Measurements from ENCODE around the gene ZNHIT6. TPM values are rescaled to one million over a fixed set of nuclear protein-coding genes. Genes with fewer than 3 reads are reported as not detected.
A peak's percentile ranks its signal among the peaks of the same experiment; 100 is the strongest.

The ZNHIT6 gene, protein sequence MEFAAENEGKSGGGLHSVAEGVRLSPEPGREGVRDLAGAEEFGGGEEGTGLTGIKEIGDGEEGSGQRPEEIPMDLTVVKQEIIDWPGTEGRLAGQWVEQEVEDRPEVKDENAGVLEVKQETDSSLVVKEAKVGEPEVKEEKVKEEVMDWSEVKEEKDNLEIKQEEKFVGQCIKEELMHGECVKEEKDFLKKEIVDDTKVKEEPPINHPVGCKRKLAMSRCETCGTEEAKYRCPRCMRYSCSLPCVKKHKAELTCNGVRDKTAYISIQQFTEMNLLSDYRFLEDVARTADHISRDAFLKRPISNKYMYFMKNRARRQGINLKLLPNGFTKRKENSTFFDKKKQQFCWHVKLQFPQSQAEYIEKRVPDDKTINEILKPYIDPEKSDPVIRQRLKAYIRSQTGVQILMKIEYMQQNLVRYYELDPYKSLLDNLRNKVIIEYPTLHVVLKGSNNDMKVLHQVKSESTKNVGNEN
- 18.1 and 20.0 TPM in 2 replicates for total RNA-seq
- long read RNA-seq, transcript ZNHIT6-201 (10 exons, 2,797 nt) = major isoform, 9 of 19 reads
- long read RNA-seq, partial matches to known transcripts = 3 of 19 reads
- long read RNA-seq, other reads (novel, unspliced or antisense) = 7 of 19 reads

GRCh38 chr1:85707990-85708828 is at the start of gene ZNHIT6:
ZNHIT6 (minus strand) TSS chr1:85708433; CDS start chr1:85708284, 149 bp downstream.
- Mint-ChIP-seq H3K36me3 (ENCODE audit: unreplicated experiment) (peaks cover 23% of the 10 kb centered on the region), H3K9me3 (ENCODE audit: unreplicated experiment) (no peaks in the 10 kb centered on the region), H3K27me3 (ENCODE audit: unreplicated experiment) (no peaks in the 10 kb centered on the region), H3K27ac (ENCODE audit: unreplicated experiment) (no peak within 1 kb of the TSS), H3K4me3 (ENCODE audit: unreplicated experiment) (no peak within 1 kb of the TSS), H3K4me1 (ENCODE audit: unreplicated experiment) (peaks cover 10% of the 10 kb centered on the region)
- DNase-seq (ENCODE audit: extremely low spot score, unreplicated experiment) = peak; percentile 95
- TF ChIP-seq, protein P1, sequence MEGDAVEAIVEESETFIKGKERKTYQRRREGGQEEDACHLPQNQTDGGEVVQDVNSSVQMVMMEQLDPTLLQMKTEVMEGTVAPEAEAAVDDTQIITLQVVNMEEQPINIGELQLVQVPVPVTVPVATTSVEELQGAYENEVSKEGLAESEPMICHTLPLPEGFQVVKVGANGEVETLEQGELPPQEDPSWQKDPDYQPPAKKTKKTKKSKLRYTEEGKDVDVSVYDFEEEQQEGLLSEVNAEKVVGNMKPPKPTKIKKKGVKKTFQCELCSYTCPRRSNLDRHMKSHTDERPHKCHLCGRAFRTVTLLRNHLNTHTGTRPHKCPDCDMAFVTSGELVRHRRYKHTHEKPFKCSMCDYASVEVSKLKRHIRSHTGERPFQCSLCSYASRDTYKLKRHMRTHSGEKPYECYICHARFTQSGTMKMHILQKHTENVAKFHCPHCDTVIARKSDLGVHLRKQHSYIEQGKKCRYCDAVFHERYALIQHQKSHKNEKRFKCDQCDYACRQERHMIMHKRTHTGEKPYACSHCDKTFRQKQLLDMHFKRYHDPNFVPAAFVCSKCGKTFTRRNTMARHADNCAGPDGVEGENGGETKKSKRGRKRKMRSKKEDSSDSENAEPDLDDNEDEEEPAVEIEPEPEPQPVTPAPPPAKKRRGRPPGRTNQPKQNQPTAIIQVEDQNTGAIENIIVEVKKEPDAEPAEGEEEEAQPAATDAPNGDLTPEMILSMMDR (IDR thresholded peaks at IDR 0.05) = peak; percentile 48

DNA sequence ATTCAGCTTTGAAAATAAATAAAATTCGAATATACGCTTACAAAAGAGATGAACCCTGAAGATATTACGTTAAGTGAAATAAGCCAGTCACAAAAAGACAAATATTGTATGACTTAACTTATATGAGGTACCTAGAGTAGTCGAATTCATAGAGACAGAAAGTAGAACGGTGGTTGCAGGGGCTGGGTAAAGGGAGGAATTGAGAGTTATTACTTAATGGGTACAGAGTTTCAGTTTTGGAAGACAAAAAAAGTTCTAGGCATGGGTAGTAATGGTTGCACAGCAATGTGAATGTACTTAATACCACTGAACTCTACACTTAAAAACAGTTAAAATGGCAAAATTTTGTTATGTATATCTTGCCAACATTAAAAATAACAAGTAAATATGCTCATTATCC is 48.6 kb upstream of the ZNHIT6 start:
- no peak overlapping the region for H3K27ac Mint-ChIP-seq (ENCODE audit: unreplicated experiment)
- peaks cover 9% of the 10 kb centered on the region for H3K9me3 Mint-ChIP-seq (ENCODE audit: unreplicated experiment)
- no peak for DNase-seq (ENCODE audit: extremely low spot score, unreplicated experiment)
- H3K4me1 Mint-ChIP-seq (ENCODE audit: unreplicated experiment) = no peaks in the 10 kb centered on the region
- H3K27me3 Mint-ChIP-seq (ENCODE audit: unreplicated experiment) = peaks cover 23% of the 10 kb centered on the region
- H3K4me3 Mint-ChIP-seq (ENCODE audit: unreplicated experiment) = no peak overlapping the region
- TF ChIP-seq, protein P1 (IDR thresholded peaks at IDR 0.05) = no peak
- H3K36me3 Mint-ChIP-seq (ENCODE audit: unreplicated experiment) = no peaks in the 10 kb centered on the region

GRCh38 chr1:85748120-85748519 is 39.9 kb upstream of the ZNHIT6 start:
- TF ChIP-seq, protein P1 (IDR thresholded peaks at IDR 0.05) = no peak
- Mint-ChIP-seq H3K27ac (ENCODE audit: unreplicated experiment) (no peak overlapping the region), H3K27me3 (ENCODE audit: unreplicated experiment) (peaks cover 7% of the 10 kb centered on the region), H3K36me3 (ENCODE audit: unreplicated experiment) (peaks cover 2% of the 10 kb centered on the region), H3K9me3 (ENCODE audit: unreplicated experiment) (no peaks in the 10 kb centered on the region), H3K4me1 (ENCODE audit: unreplicated experiment) (no peaks in the 10 kb centered on the region), H3K4me3 (ENCODE audit: unreplicated experiment) (no peak overlapping the region)
- DNase-seq (ENCODE audit: extremely low spot score, unreplicated experiment) = no peak

- no peak overlapping the region for H3K27ac Mint-ChIP-seq (ENCODE audit: unreplicated experiment)
- TF ChIP-seq, protein P1 (IDR thresholded peaks at IDR 0.05) = no peak
- no peak for DNase-seq (ENCODE audit: extremely low spot score, unreplicated experiment)
- no peaks in the 10 kb centered on the region for H3K4me1 Mint-ChIP-seq (ENCODE audit: unreplicated experiment)
- H3K4me3 Mint-ChIP-seq (ENCODE audit: unreplicated experiment) = no peak overlapping the region
- no peaks in the 10 kb centered on the region for H3K9me3 Mint-ChIP-seq (ENCODE audit: unreplicated experiment)
- peaks cover 16% of the 10 kb centered on the region for H3K27me3 Mint-ChIP-seq (ENCODE audit: unreplicated experiment)
- peaks cover 2% of the 10 kb centered on the region for H3K36me3 Mint-ChIP-seq (ENCODE audit: unreplicated experiment)
Measured at GRCh38 chr1:85746777-85747176, 38.5 kb upstream of the ZNHIT6 start.
